ENCODE measurements around the gene AKAP1.

- TF ChIP-seq POLR2AphosphoS5 (IDR thresholded peaks at IDR 0.05) (no peak), CTCF (IDR thresholded peaks at IDR 0.05) (no peak), POLR2A (IDR thresholded peaks at IDR 0.05) (no peak)
Observed at GRCh38 chr17:57044976-57045867, 39.8 kb upstream of the AKAP1 start.

All from prostate gland (tissue), 2 donors.